Activated naive CD8-positive, alpha-beta T cell (primary cell): ENCODE measurements around the gene GOLGA8A.
"Not testable (repeated sequence)": the region's sequence is repeated elsewhere in the genome, so short reads cannot be mapped to it uniquely, and the experiment has no call there.

Source experiments
- H3K27ac Mint-ChIP-seq: one replicate; pipeline ENCODE4 v1.8.0; 2021; ENCODE audit warnings: mixed read lengths
- H3K27me3 Mint-ChIP-seq: one replicate; pipeline ENCODE4 v1.8.0; 2021; ENCODE audit warnings: mixed read lengths
- H3K36me3 Mint-ChIP-seq: one replicate; pipeline ENCODE4 v1.8.0; 2021; ENCODE audit warnings: mixed read lengths
- H3K4me1 Mint-ChIP-seq: one replicate; pipeline ENCODE4 v1.8.0; 2021; ENCODE audit warnings: low read depth, mixed read lengths
- H3K4me3 Mint-ChIP-seq: one replicate; pipeline ENCODE4 v1.8.0; 2021; ENCODE audit warnings: mild to moderate bottlenecking, mixed read lengths
- H3K9me3 Mint-ChIP-seq: one replicate; pipeline ENCODE4 v1.8.0; 2021; ENCODE audit warnings: low read depth, mixed read lengths

The GOLGA8A gene

DNA sequence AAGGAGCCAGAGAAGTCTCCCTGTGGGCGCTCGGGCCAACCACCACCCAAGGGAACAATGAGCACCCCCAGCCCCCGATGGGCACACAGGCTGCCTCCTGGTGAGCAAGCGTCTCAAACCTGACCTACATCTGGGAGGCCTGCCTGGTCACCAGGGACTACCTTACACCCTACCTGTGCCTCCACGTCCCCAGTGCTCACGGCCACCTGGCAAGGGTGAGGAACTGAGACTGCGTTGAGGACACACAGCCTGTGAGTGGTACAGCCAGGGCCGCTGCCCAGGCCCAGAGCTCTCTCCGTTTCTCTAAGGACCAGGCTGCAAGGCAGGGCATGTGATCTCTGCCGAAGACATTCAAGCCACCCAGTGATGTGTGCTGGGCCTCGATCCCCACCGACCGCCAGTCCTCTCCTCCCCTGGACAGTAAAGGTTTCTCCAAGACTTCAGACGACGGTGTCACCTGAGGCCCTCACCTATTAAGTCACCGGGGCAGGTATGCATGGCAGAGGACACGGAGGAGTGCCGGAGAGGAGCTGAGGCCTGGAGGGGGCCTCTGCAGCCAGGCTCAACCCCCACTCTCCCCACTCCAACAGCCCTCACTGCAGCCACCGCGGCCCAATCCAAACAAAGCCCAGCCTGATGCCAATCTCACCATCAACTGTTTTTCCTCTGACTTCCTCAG lies 2.8 kb downstream of the GOLGA8A start:
- H3K27me3 Mint-ChIP-seq = no peaks in the 10 kb centered on the region
- no peaks in the 10 kb centered on the region for H3K9me3 Mint-ChIP-seq
- H3K36me3 Mint-ChIP-seq = peaks cover 9% of the 10 kb centered on the region
- H3K27ac Mint-ChIP-seq = no peak overlapping the region
- peak overlapping the region; percentile 89 for H3K4me3 Mint-ChIP-seq
- H3K4me1 Mint-ChIP-seq = peaks cover 26% of the 10 kb centered on the region

DNA sequence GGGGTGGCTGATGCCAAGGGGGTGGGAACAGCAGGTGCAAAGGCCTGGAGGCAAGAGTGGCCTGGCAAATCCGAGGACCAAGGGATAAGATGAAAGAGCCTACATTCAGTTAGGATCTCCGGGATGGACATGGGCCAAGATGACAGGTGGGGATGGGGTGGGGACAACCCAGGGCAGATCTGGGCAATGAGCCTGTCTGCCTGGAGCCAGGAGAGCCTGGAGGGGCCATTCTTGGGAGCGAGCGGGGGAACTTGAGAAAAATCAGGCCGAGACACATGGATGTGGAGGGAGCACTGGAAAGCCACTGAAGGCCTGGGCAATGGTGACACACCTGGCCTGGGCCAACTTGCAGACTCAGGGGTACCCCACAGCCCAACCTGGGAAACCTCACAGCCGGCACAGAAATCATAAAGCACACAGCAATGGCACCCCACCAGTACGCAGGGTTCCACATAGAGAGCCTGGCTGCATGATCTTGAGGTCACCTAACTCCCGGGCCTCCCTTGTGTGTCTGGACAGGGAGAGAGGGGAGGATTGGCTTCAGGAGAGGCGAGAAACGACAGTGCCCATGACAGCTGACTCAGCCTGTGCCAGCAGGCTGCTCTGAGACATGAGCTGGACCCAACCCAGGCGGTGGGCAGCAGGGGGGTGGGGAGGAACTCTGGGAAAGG lies 3.5 kb downstream of the GOLGA8A start:
- H3K27me3 Mint-ChIP-seq, H3K36me3 Mint-ChIP-seq, H3K4me3 Mint-ChIP-seq, H3K9me3 Mint-ChIP-seq, H3K27ac Mint-ChIP-seq: not testable (repeated sequence)
- H3K4me1 Mint-ChIP-seq = peaks cover 26% of the 10 kb centered on the region

DNA sequence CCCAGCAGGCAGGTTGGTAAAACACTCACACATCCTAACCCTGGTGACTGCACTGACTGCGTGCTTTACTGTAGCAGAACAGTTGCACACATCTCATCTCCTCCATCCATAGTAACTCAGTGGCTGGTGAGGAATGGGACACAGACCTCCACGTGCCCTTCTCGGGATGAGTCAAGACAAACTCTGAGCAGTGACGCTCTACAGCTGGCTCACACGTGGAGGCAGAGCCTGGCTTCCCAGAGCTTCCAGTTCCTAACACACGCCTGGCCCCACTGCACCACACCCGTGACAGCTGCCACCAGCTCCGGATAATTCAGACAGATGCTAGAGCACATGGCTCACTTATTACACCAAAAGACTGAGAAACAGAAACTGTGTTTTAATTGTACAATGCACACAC lies 7.0 kb downstream of the GOLGA8A start:
- H3K27me3 Mint-ChIP-seq, H3K36me3 Mint-ChIP-seq, H3K27ac Mint-ChIP-seq, H3K9me3 Mint-ChIP-seq, H3K4me3 Mint-ChIP-seq: not testable (repeated sequence)
- peaks cover 12% of the 10 kb centered on the region for H3K4me1 Mint-ChIP-seq

DNA sequence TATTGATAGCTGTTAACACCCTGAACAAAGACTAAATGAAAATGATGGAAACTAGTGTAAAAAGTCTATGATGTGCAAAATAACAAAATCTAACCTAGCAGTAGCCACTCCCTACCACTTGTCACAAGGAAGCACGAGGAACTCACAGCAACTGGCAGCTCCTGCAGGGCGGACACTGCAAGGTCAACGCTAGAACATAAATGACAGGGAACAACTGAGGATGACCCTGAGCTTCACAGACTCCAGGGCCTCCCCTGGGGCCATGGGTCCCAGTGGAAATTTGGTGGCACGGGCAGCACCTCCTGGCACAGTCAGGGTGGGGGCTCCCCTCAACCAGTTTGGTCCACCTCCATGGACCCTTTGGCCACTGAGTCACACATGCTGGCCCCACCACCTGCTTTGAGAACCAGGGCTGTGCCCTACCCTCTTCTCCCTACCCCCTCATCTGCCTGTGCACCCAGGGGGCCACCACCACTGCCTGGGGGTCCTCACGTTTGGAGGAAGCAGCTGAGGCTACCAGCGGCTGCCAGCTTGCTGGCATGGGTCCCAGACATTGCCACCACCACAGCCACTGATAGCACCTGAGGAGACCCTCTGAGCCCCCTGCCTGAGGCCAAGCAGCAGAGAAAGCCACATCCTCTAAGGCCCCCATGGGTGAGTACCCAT lies 14.1 kb downstream of the GOLGA8A start:
- not testable (repeated sequence) for H3K27ac Mint-ChIP-seq, H3K9me3 Mint-ChIP-seq, H3K4me3 Mint-ChIP-seq, H3K36me3 Mint-ChIP-seq, H3K27me3 Mint-ChIP-seq, H3K4me1 Mint-ChIP-seq

DNA sequence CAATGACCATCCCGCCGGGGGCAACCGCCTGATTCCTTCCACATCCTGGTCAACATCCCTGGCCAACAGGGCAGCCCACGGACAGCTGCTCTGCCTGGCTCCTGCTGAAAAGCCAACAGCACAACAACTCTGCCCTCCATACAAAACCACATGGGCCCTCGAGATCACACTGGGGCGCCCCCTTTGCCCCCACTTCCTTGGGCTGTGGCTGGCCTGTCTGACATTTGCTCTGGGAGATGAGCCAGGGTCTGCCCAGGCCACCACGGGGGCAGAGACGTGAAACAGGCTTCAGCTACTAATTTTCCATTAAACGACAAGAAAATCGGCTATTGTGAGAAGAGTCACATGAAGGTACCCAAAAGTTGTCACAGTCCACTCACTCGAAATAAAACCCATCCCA lies 16.7 kb downstream of the GOLGA8A start:
- not testable (repeated sequence) for H3K9me3 Mint-ChIP-seq, H3K4me1 Mint-ChIP-seq, H3K36me3 Mint-ChIP-seq, H3K27me3 Mint-ChIP-seq, H3K4me3 Mint-ChIP-seq, H3K27ac Mint-ChIP-seq

DNA sequence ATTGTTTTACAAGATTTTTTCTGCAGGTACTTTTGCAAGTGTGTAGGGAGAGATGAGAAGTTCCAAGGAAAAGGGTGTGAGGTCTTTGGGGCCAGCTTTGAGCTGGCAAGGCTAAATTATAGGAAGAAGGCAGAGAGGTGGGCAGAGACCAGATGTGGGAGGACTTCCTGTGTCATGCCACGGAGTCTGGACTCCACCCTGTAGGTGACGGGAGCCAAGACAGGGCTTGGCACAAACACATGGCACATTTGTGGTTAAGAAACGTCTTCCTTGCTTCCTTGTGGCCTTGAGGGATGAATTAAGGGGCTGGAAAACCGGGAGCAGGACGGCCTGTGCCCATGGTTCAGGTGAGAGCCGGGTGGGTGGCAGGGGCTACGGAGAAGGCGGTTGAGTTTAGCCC lies 19.2 kb downstream of the GOLGA8A start:
- H3K36me3 Mint-ChIP-seq, H3K4me3 Mint-ChIP-seq, H3K4me1 Mint-ChIP-seq, H3K27me3 Mint-ChIP-seq, H3K27ac Mint-ChIP-seq, H3K9me3 Mint-ChIP-seq: not testable (repeated sequence)

DNA sequence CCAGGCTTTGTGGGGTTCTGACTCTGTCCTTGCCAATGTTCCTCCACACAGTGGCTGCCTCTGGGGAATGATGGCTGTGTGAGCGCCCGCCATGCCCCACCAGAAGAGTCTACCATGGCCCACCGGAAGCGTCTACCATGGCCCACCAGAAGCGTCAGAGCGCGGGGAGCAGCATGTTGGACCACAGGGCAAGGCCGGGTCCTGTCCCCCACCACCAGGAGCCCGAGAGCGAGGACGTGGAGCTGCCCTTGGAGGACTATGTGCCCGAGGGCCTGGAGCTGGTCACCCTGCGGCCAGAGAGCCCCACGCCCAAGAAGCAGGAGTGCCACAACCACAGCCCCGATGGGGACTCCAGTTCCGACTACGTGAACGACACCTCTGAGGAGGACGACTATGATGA lies 28.1 kb downstream of the GOLGA8A start:
- not testable (repeated sequence) for H3K4me3 Mint-ChIP-seq, H3K9me3 Mint-ChIP-seq, H3K4me1 Mint-ChIP-seq, H3K27me3 Mint-ChIP-seq, H3K27ac Mint-ChIP-seq, H3K36me3 Mint-ChIP-seq

DNA sequence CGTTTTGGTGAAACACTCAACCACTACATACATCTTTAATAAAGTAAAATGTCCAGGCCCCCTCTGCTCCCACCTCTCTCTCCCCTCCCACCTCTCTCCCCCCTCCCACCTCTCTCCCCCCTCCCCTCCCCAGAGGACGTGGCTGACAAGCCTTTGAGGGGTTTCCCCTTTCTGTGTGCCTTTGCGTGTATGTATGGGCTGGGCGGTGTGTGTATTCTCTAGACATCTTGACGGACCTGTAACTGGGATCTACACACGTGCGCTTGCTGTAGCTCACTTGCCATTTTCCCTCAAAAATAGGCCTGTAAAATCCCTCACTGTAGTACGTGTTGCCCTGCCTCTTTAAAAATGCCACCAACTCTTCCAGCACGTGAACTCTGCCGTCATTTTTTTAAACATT lies 28.6 kb downstream of the GOLGA8A start:
- H3K4me3 Mint-ChIP-seq, H3K27me3 Mint-ChIP-seq, H3K36me3 Mint-ChIP-seq, H3K4me1 Mint-ChIP-seq, H3K27ac Mint-ChIP-seq, H3K9me3 Mint-ChIP-seq: not testable (repeated sequence)

DNA sequence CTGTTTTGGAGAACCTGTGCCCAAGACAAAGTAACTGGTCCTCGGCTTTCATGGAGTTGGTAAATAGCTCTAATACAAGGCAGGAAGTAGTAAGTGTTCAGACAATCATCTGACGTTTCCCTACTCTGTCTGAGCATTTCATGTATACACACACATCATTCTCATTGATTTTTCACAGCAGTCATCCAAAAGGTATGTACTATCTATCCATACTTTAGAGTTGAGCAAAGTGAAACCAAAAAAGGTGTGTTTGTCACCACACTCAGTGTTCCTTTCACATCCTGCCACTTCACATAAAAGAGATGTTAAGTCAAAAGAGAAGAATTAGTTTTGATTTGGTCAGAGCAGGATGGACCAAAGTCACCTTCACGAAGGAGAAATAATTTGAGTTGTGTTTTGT lies 33.7 kb downstream of the GOLGA8A start:
- H3K9me3 Mint-ChIP-seq, H3K36me3 Mint-ChIP-seq, H3K27me3 Mint-ChIP-seq, H3K27ac Mint-ChIP-seq, H3K4me1 Mint-ChIP-seq, H3K4me3 Mint-ChIP-seq: not testable (repeated sequence)

DNA sequence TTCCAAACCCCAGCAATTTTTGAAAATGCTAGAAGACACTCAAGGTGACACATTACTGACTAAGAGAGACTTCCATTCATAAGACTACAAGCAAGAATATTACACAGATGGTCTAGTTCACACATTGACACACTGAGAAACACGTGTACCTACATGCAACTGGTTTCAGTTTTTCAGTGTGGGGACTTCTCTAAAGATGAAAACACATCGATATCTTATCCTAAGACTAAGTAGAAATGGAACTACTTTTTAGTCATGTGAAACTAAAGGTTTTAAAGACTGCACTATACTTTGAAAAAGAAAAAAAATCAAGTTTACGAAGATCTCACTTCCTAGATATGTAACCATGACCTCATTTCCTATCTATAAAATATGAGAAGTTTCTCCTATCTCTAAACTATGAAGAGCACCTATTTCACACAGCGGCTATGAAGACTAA lies 34.4 kb downstream of the GOLGA8A start:
- not testable (repeated sequence) for H3K9me3 Mint-ChIP-seq, H3K27ac Mint-ChIP-seq, H3K36me3 Mint-ChIP-seq, H3K27me3 Mint-ChIP-seq, H3K4me3 Mint-ChIP-seq, H3K4me1 Mint-ChIP-seq

DNA sequence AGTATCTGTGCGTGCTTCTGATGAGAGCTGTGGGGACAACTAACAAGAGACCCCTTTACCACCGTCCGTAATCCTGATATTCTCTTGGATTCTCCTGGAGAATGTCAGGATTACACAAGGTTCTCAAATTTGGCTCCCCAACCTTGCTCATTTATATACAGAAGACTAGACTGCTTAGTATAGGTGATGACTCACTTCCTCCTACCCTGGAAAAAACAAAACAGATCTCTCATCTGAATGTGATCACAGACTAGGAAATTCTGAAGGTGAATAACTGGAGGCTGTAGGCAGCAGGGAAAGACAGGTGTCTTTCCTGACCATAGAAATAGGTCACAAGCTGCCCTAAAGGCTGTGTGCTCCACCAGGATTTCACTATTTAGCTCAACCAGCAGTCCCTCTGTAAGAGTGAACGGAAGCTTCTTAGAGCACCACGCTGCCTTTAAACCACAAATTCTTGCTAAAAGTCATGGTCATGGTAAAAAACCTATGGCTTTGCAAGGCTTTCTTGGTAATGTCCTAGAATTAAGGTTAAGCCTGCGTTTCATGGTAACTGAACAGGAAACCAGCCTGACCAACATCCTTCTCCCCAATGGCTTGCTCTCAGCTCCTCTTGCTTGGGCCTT lies 39.9 kb downstream of the GOLGA8A start:
- H3K9me3 Mint-ChIP-seq, H3K4me1 Mint-ChIP-seq, H3K27me3 Mint-ChIP-seq, H3K4me3 Mint-ChIP-seq, H3K27ac Mint-ChIP-seq, H3K36me3 Mint-ChIP-seq: not testable (repeated sequence)

DNA sequence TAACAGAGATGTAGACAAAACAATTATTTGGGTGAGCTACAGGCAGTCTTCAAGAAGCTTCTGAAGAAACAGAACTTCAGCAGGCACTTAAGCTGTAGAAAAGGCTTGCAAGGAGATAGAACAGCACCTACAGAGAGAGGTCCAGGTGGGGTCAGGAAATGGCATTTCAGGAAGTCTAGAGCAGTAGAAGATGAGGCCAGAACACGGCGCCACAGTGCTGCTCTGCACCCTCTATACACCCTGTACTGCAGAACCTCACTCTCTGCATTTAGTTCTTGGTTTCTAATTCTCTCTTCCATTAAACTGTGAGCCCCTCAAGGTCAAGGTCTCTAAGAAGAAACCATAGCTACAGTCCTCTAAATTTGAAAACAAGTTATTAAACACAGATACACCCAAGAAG lies 44.6 kb downstream of the GOLGA8A start:
- H3K9me3 Mint-ChIP-seq, H3K27me3 Mint-ChIP-seq, H3K4me1 Mint-ChIP-seq, H3K36me3 Mint-ChIP-seq, H3K4me3 Mint-ChIP-seq, H3K27ac Mint-ChIP-seq: not testable (repeated sequence)

DNA sequence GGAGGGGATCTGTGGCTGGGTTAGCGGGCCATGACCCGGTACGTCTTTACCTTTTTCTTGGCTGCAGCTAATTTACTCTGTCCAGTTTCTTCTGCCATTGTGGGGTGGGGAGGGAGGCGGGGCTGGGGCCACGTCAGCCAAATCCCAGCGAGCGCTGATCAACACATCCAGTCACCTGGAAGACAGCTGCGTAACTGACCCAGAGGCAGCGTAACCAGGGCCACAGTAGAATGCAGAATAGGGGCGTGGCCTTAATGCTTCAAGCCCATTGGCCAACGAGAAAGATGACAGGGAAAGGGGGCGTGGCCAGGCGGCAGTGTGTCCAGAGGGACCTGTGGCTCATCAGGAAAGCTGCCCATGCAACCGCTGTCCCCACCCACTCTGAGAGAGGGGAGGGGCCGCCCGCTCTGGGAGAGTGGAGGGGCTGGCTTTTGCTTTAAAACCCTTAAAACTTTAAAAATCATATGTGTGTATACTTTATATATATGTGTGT lies 48.0 kb downstream of the GOLGA8A start:
- H3K27ac Mint-ChIP-seq, H3K4me1 Mint-ChIP-seq, H3K9me3 Mint-ChIP-seq, H3K36me3 Mint-ChIP-seq, H3K27me3 Mint-ChIP-seq, H3K4me3 Mint-ChIP-seq: not testable (repeated sequence)
